ENCODE measurements around the gene DENND1A. TPM values are rescaled to one million over a fixed set of nuclear protein-coding genes. Genes with fewer than 3 reads are reported as not detected.
"Not testable (repeated sequence)": the region's sequence is repeated elsewhere in the genome, so short reads cannot be mapped to it uniquely, and the experiment has no call there.

The DENND1A gene
- total RNA-seq, 1 experiment from 2014 or later, result 7.2 TPM

DNA sequence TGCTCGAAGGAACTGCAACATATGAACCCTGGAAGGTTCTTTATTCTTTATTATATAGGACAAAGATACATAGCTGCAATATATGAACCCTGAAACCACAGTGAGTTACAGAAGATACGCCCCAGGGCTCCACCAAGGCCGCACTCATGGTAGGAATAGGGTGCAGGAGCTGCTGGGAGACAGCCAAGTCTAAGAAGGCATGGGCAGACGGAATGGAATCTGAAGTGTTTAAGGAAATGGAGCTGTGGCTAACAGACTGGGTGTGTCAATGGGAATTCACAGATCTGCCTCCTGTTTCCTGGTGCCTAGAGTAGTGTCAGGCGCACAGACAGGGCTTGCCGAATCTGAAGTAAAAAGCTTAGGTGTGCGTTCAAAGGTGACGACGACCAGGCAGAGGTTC is 286.4 kb downstream of the DENND1A start:
- no peaks in the 10 kb centered on the region for H3K36me3 ChIP-seq
- H3K4me1 ChIP-seq (replicated peaks), result no peaks in the 10 kb centered on the region
- H3K4me3 ChIP-seq, result no peak overlapping the region
- no peak overlapping the region for H3K27ac ChIP-seq
- H3K9me3 ChIP-seq (replicated peaks), result no peaks in the 10 kb centered on the region
- H3K27me3 ChIP-seq (replicated peaks), result no peaks in the 10 kb centered on the region
- no peak for DNase-seq (ENCODE audit: low read depth in 1 of 2, low spot score in 2 of 2)

DNA sequence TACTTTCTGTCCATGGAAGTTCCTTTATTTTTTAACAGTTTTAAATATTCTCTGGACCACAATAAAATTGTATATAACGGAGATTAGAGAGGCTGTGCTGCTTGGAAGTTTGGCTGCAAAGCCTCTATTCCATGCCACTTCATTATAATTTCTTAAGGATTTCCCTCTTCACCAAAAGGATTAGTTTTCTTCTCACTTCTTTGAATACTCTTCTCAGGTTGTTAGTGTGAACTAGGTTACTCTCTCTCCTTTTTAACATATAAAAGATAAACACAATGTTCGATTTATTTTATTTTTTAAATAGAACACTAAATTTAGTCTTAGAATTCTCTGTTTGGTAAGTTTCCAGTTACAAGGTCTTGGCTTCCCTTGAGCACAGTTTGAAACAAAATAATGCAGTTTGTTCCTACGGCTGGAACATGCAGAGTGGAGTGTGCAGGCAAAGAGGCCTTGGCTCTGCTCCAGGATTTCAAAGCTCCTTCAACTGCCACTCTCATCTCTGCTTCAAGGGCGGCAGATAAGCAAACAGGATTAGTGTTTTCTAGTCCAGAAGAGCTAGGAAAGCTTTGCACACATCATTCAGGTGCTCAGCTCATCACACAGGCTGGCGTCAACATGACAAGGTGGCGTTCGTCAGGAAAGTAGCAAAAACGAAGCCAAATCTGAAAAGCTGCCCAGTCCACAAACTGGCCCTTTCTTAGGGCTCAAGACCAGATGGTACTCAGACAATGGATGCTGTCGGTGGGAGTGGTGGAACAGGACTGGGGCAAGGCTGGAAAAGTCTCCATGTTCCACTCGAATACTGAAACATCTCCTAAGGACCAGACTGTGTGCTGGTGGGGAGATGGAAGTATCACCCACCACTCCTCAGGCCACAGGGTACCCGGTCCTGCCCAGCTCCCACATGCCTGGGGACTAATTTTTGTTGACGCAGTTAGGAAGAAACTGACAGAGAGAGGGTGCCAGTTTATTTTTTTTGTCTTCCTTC is 287.3 kb downstream of the DENND1A start:
- Histone ChIP-seq H3K27ac (no peak overlapping the region), H3K27me3 (replicated peaks) (no peaks in the 10 kb centered on the region), H3K4me3 (no peak overlapping the region), H3K9me3 (replicated peaks) (no peaks in the 10 kb centered on the region), H3K36me3 (no peaks in the 10 kb centered on the region), H3K4me1 (replicated peaks) (peaks cover 7% of the 10 kb centered on the region; the same call in 1 of the 2 replicates)
- DNase-seq (ENCODE audit: low read depth in 1 of 2, low spot score in 2 of 2), result no peak

DNA sequence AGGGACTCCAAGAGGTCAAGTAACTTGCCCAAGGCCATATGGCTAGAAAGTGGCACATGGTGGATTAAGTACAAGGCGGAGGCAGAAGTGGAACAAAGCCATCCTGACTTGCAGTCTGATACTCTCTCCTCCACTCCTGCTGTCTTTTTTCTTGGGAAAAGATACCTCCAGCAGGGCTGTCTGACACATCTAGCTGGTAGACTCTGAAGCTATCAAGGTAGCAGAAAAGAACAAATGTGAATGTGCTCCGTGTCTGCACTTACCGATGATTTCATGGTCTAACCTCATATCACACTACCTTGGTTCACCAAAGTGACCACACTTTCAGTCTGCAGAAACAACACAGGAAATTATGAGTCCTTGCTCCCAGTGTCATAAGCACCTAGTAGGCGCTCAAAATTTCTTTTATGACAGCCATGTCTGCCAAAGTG is 289.1 kb downstream of the DENND1A start:
- H3K4me3 ChIP-seq, result no peak overlapping the region
- peaks cover 9% of the 10 kb centered on the region; the same call in 1 of the 2 replicates for H3K4me1 ChIP-seq (replicated peaks)
- no peaks in the 10 kb centered on the region for H3K9me3 ChIP-seq (replicated peaks)
- no peak for DNase-seq (ENCODE audit: low read depth in 1 of 2, low spot score in 2 of 2)
- no peaks in the 10 kb centered on the region for H3K36me3 ChIP-seq
- H3K27ac ChIP-seq, result no peak overlapping the region
- H3K27me3 ChIP-seq (replicated peaks), result no peaks in the 10 kb centered on the region

DNA sequence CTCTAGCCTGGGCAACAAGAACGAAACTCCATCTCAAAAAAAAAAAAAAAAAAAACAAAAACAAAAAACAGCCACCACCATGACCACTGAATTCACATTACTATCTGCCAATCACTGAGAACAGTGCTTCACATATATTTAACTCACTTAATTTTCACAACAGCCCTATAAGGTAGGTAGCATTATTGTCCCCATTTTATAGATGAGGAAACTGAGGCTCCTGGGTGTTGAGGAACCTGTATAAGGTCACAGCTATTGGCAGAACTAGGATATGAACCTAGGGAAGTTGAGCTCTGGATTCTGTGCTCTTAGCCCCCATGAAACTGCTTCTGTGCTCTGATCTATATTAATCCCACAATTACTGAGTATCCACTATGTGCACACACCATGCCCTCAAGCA is 290.2 kb downstream of the DENND1A start:
- Histone ChIP-seq H3K4me3 (no peak overlapping the region), H3K27me3 (replicated peaks) (no peaks in the 10 kb centered on the region), H3K4me1 (replicated peaks) (peaks cover 9% of the 10 kb centered on the region; the same call in 1 of the 2 replicates), H3K36me3 (no peaks in the 10 kb centered on the region), H3K27ac (no peak overlapping the region), H3K9me3 (replicated peaks) (no peaks in the 10 kb centered on the region)
- no peak for DNase-seq (ENCODE audit: low read depth in 1 of 2, low spot score in 2 of 2)

DNA sequence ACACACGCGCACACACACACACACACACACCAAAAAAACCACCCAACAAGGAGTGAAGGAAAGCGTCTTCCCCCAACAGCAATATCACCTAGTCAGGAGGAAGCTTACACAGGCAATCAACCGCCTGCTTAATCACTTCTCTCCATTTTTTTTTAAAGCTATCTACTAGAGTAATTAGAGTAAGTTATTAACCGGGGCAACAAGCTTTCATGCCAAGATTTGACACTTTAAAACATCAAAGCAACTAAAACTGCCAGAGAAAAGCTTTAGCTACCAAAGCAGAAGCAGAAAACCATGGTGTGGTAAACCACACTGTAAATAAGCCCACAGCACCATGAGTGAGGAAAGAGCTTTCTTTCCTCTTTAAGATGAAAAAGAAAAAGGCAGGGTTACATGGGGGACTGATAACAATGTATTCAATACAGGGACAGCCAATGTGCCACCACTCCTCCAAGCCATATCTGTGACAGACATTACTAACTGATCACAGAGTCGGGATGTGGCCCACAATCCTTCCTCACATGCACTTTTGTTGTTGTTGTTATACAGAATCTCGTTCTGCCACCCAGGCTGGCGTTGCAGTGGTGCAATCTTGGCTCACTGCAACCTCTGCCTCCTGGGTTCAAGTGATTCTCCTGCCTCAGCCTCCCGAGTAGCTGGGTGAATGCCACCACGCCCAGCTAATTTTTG is 291.8 kb downstream of the DENND1A start:
- Histone ChIP-seq H3K27ac (no peak overlapping the region), H3K9me3 (replicated peaks) (no peaks in the 10 kb centered on the region), H3K27me3 (replicated peaks) (no peaks in the 10 kb centered on the region), H3K4me1 (replicated peaks) (peaks cover 9% of the 10 kb centered on the region; the same call in 1 of the 2 replicates), H3K4me3 (peak overlapping the region; percentile 11), H3K36me3 (no peaks in the 10 kb centered on the region)
- DNase-seq (ENCODE audit: low read depth in 1 of 2, low spot score in 2 of 2), result peak in 1 of 2 experiments; percentile 16

DNA sequence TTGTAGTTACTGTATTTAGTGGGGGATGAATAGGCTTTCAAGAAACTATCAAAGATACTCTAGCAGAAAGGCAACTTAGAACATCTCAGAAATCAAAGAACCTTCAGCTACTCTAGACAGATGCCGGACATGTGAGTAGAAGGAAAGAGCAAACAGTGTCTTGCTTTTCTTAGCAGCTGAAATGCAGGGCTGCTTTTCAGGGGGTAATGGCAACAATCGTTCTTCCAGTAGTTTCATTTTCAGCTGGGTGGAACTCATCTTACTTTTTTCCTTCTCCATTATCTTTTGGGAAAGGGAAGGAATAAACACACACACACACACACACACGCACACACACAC is 292.4 kb downstream of the DENND1A start:
- H3K27ac ChIP-seq, result no peak overlapping the region

DNA sequence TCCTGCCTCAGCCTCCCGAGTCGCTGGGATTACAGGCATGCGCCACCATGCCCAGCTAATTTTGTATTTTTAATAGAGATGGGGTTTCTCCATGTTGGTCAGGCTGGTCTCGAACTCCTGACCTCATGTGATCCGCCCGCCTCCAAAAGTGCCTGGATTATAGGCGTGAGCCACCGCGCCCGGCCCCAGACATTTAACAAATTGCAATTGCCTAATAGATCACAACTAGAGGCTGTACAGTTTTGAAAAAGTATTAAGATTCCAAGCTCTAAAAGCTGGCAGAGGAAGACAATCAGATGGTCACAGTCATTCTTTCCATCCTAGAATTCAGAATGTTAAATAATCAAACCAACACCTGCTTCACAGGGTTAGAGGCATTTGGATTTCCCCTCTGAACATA is 293.1 kb downstream of the DENND1A start:
- H3K36me3 ChIP-seq; H3K4me3 ChIP-seq; H3K4me1 ChIP-seq (replicated peaks); DNase-seq (ENCODE audit: low read depth in 1 of 2, low spot score in 2 of 2); H3K27me3 ChIP-seq (replicated peaks); H3K9me3 ChIP-seq (replicated peaks); H3K27ac ChIP-seq: not testable (repeated sequence)

More for the DNA sequence above, 292.4 kb downstream of the DENND1A start:
- Histone ChIP-seq H3K27me3 (replicated peaks) (no peaks in the 10 kb centered on the region), H3K4me3 (peak overlapping the region; percentile 11), H3K4me1 (replicated peaks) (peaks cover 9% of the 10 kb centered on the region; the same call in 1 of the 2 replicates), H3K9me3 (replicated peaks) (no peaks in the 10 kb centered on the region), H3K36me3 (no peaks in the 10 kb centered on the region)
- no peak for DNase-seq (ENCODE audit: low read depth in 1 of 2, low spot score in 2 of 2)

DNA sequence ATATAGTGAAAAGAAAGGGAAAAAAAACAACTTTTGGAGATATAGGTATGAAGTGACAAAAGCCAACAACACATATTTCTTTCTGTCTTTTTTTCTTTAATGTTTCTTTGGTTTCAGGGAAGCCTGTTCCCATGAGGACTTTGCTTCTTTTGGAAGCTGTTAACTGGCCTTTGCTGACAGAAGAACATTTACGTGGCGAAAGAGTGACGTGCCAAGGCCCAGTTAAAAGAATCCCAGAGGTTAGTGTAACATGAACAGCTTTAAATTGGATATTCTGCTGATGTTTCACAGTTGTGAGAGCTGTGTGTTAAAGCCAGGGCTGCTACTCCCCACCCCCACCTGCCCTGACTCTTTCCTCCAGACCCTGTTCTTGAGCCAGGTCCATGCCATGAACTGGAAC is 298.1 kb downstream of the DENND1A start:
- no peaks in the 10 kb centered on the region for H3K27me3 ChIP-seq (replicated peaks)
- no peak overlapping the region for H3K27ac ChIP-seq
- H3K4me3 ChIP-seq, result no peak overlapping the region
- no peaks in the 10 kb centered on the region for H3K4me1 ChIP-seq (replicated peaks)
- no peak for DNase-seq (ENCODE audit: low read depth in 1 of 2, low spot score in 2 of 2)
- no peaks in the 10 kb centered on the region for H3K9me3 ChIP-seq (replicated peaks)
- H3K36me3 ChIP-seq, result no peaks in the 10 kb centered on the region

DNA sequence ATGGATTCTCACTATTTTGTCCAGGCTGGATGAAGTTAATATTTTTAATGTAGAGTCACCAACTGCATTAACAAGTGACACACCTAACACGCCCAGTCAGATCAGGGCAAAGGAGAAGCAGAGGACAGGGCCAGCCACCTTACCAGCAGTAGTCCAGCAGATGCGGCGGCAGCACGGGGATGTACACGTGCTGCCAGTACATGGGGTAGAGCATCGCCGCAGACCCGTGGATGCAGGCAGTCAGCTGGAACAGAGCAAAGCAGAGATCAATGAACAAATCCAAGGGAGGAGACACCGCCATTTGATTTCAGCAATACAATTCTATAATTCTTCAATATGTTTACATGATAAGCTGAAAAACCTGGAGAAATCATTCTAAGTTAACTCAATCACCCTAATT is 299.7 kb downstream of the DENND1A start:
- no peaks in the 10 kb centered on the region for H3K9me3 ChIP-seq (replicated peaks)
- no peak for DNase-seq (ENCODE audit: low read depth in 1 of 2, low spot score in 2 of 2)
- no peaks in the 10 kb centered on the region for H3K4me1 ChIP-seq (replicated peaks)

DNA sequence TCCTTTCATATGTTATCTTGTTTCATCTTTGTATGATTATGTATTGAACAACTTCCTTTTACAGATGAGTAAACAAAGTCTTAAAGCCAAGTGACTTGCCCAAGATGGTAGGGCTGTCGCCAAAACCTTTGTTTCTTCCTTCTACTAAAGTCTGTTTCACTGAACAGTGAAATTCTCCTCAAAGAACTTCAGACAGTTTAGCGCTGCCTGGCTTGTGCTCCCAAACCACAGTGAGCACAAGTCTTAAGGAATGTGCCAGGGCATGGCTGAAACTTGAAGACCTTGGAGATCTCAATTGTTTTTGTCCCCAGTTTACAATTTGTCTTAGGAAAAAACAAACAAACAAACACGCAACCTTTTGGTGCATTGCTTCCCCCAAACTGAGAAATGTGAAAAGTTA is 300.4 kb downstream of the DENND1A start:
- H3K9me3 ChIP-seq (replicated peaks), result no peaks in the 10 kb centered on the region
- no peak overlapping the region for H3K27ac ChIP-seq
- no peaks in the 10 kb centered on the region for H3K27me3 ChIP-seq (replicated peaks)
- H3K4me3 ChIP-seq, result no peak overlapping the region
- no peaks in the 10 kb centered on the region for H3K4me1 ChIP-seq (replicated peaks)
- no peak for DNase-seq (ENCODE audit: low read depth in 1 of 2, low spot score in 2 of 2)
- no peaks in the 10 kb centered on the region for H3K36me3 ChIP-seq

More for the DNA sequence above, 299.7 kb downstream of the DENND1A start:
- Histone ChIP-seq H3K4me3 (no peak overlapping the region), H3K27me3 (replicated peaks) (no peaks in the 10 kb centered on the region), H3K27ac (no peak overlapping the region), H3K36me3 (no peaks in the 10 kb centered on the region)

DNA sequence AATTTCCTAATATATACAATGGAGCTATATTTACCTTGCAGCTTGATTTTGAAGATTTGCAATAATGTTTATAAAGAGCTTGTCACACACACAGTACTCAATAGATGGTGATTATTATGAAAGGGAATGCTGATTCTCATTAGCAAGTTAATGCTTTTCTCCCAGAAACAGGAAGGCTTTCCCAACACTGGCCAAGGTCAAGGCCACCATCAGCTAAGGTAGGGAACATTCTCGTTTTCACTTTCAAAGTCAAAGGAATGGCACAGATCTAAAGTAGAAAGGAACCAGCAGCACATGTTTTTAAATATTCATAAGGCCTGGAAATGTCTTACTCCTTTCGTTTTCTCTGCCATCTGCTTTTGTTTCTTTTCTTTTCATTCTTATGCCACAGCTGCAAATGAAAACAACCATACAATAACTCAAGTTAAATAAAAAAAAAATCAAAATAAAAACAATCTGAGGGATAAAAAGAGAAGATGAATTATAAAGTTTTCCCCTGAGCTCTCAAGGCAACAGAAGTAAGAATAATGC is 307.1 kb downstream of the DENND1A start:
- no peak overlapping the region for H3K27ac ChIP-seq
- no peak overlapping the region for H3K4me3 ChIP-seq
- H3K9me3 ChIP-seq (replicated peaks), result no peaks in the 10 kb centered on the region
- H3K36me3 ChIP-seq, result no peaks in the 10 kb centered on the region
- no peak for DNase-seq (ENCODE audit: low read depth in 1 of 2, low spot score in 2 of 2)
- no peaks in the 10 kb centered on the region for H3K4me1 ChIP-seq (replicated peaks)
- H3K27me3 ChIP-seq (replicated peaks), result no peaks in the 10 kb centered on the region

DNA sequence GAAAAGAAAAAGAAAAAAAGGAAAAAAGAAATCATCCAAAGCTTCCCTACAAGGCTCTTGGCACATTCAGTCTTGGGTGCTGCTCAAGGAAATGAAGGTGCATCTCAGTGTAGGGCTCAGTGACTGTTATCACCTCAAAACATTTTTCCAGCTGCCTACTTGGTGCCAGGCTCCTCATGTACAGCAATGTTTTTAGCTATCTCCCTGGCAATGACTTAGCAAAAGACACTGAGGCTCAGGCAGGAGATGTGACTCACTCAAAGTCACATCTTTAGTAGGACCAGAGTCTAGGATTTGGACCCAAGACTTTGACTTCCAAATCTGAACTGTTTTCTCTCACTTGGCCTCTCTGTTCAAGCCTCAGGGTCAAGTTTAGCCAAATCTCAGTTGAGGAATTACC is 309.7 kb downstream of the DENND1A start:
- no peaks in the 10 kb centered on the region for H3K36me3 ChIP-seq
- no peak overlapping the region for H3K27ac ChIP-seq
- H3K9me3 ChIP-seq (replicated peaks), result no peaks in the 10 kb centered on the region
- DNase-seq (ENCODE audit: low read depth in 1 of 2, low spot score in 2 of 2), result no peak
- H3K4me1 ChIP-seq (replicated peaks), result no peaks in the 10 kb centered on the region
- H3K4me3 ChIP-seq, result no peak overlapping the region
- no peaks in the 10 kb centered on the region for H3K27me3 ChIP-seq (replicated peaks)

DNA sequence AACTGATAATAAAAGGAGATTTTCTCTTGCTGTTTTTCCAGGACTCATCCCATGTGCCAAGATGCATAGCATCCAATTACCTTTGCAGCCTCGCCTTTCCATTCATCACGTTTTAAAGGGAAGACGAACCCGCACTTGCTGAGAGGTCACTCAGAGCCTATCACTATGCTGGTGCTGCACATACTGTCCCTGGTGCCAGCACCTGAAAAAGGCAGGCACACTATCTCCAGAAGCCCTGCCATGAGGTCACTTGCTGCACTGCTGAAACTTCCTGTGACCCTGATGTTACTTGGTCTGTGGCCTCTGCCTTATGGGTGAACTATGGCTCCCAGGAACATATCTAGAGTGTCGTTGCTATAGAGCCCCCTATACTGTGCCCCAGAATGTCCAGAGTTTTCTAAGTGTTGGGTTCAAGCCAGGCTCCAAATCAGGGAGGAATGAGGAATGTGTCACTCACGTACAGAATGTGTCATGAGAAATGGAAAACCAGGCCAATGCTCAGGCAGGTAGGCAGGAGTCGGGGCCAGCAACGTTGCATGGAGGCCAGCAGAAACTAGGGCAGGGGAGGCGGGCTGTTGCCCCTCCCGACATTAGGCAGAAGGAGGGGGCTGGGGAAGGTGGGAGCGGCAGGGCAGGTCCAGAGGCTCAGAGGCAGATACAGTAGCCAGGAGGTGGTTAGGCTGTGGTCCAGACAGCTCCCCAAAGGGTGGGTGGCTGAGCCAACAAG is 311.8 kb downstream of the DENND1A start:
- DNase-seq (ENCODE audit: low read depth in 1 of 2, low spot score in 2 of 2), result no peak
- Histone ChIP-seq H3K27me3 (replicated peaks) (no peaks in the 10 kb centered on the region), H3K27ac (no peak overlapping the region), H3K9me3 (replicated peaks) (no peaks in the 10 kb centered on the region), H3K4me3 (no peak overlapping the region), H3K4me1 (replicated peaks) (no peaks in the 10 kb centered on the region), H3K36me3 (no peaks in the 10 kb centered on the region)
